Measurements from ENCODE around the gene MBD5.

- TF ChIP-seq ZNF274 (IDR thresholded peaks at IDR 0.05; ENCODE audit: low read depth, low read length) = no peak
- TF ChIP-seq YY1 (IDR thresholded peaks at IDR 0.05; ENCODE audit: insufficient read depth, insufficient read length) = no peak
- no peak for TF ChIP-seq SUZ12 (IDR thresholded peaks at IDR 0.05; ENCODE audit: extremely low read depth, insufficient read depth, insufficient read length)
Observed at GRCh38 chr2:148255929-148256328, 235.0 kb downstream of the MBD5 start.

All from NT2/D1 (cell line).